OCI-LY7 (cell line): ENCODE measurements around the gene ZNF117.

Experiments used
- CTCF ChIP-seq: fragments of 200-600 bp; sonication (generic); conservative IDR thresholded peaks from 2 replicates; pipeline ENCODE4 v1.5.1; 2014; ENCODE audit warnings: mild to moderate bottlenecking, antibody characterized with exemption, low read length, moderate library complexity, mixed read lengths
- EZH2phosphoT487 ChIP-seq: fragments of 200-600 bp; sonication (generic); IDR thresholded peaks from 2 replicates; pipeline ENCODE4 v1.6.1; 2018; ENCODE audit warnings: low read depth, borderline replicate concordance, mild to moderate bottlenecking, mixed run types, antibody characterized with exemption, low read length, moderate library complexity, mixed read lengths

DNA sequence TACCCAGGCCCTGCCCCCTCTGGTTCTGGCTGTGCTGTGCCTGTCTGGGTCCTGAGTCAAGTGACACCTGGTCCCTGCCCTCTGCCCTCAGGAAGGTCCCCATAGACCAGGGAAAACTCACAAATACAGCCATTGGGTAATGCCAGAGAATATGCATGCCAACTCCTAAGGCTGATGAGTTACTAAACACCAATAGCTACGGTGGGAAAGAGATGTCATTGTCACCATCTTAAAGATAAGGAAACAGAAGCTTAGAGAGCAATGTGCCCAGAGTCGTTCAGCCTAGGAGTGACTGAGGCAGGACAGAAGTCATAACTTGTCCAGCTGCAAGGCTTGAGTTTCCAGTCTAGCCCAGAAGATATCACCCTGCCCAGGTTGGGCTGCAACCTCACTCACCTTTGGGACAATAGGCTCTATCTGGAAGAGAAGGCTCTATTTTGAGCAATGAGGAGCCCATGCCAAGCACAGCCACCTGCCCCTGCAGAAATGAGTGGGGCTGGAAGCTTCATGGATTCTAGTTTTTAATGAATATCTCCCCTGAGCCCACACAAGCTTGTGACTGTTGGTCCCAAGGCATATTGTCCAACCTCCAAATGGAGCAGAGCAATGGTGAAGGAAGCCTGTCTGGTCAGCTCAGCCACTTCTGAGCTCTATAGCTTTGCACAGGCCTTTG, 45.2 kb downstream of the ZNF117 start:
- TF ChIP-seq CTCF, result no peak
- TF ChIP-seq EZH2phosphoT487, result no peak
